A673 (cell line): ENCODE results near the gene CT47A1. TPM values are rescaled to one million over a fixed set of nuclear protein-coding genes. Genes with fewer than 3 reads are reported as not detected.
"Not testable (repeated sequence)": the region's sequence is repeated elsewhere in the genome, so short reads cannot be mapped to it uniquely, and the experiment has no call there.

Experiments
- Bru-seq: library from RNA; stranded (reverse); fragments of 400-500 nt; gene quantifications from one replicate; lab custom pipeline; 2021; lab: Mats Ljungman, UMichigan
- BruChase-seq, 2 experiments: library from RNA; stranded (reverse); fragments of 400-500 nt; gene quantifications; one replicate each; lab custom pipeline; 2021; lab: Mats Ljungman, UMichigan
- BruUV-seq: library from RNA; stranded (reverse); fragments of 400-500 nt; replicated peaks from 2 replicates; lab custom pipeline; 2021; lab: Mats Ljungman, UMichigan
- CTCF ChIA-PET: fragments of 300-600 bp; sonication (Branson Sonifier 250); formaldehyde crosslinking; loops from one replicate; lab custom pipeline; 2022; ENCODE audit warnings: antibody characterized with exemption; lab: Charles Lee
- POLR2A ChIA-PET: fragments of 300-600 bp; sonication (Branson Sonifier 250); formaldehyde crosslinking; loops from one replicate; lab custom pipeline; 2022; ENCODE audit warnings: antibody characterized with exemption; ENCODE audit not compliant: low non-redundant PET; lab: Charles Lee
- DNase-seq: peaks from one replicate; pipeline ENCODE4 v3.0.0-alpha.2; 2015; ENCODE audit warnings: low spot score
- H3K27ac ChIP-seq: fragments of 200-600 bp; sonication (generic); 2 replicates; pipeline ENCODE4 v1.5.1; 2016; ENCODE audit warnings: mixed run types, low read depth, mild to moderate bottlenecking, mixed read lengths, antibody characterized with exemption, low read length; ENCODE audit not compliant: poor library complexity, severe bottlenecking
- H3K27me3 ChIP-seq: fragments of 200-600 bp; sonication (generic); replicated peaks from 2 replicates; pipeline ENCODE4 v1.6.1; 2017; ENCODE audit warnings: mixed run types, low read depth, mild to moderate bottlenecking, mixed read lengths, antibody characterized with exemption, low read length; ENCODE audit not compliant: insufficient read depth, poor library complexity
- H3K36me3 ChIP-seq: fragments of 200-600 bp; sonication (generic); 2 replicates; pipeline ENCODE4 v1.6.1; 2016; ENCODE audit warnings: mixed run types, mild to moderate bottlenecking, mixed read lengths, antibody characterized with exemption, low read length; ENCODE audit not compliant: insufficient read depth, poor library complexity, severe bottlenecking
- H3K4me1 ChIP-seq: fragments of 200-600 bp; sonication (generic); 2 replicates; pipeline ENCODE4 v1.6.1; 2017; ENCODE audit warnings: mixed run types, mild to moderate bottlenecking, mixed read lengths, antibody characterized with exemption, low read length; ENCODE audit not compliant: insufficient read depth, poor library complexity, severe bottlenecking
- H3K4me3 ChIP-seq: fragments of 200-600 bp; sonication (generic); 2 replicates; pipeline ENCODE4 v1.5.1; 2016; ENCODE audit warnings: low read depth, mixed run types, mild to moderate bottlenecking, mixed read lengths, low read length; ENCODE audit not compliant: poor library complexity, severe bottlenecking
- H3K9me3 ChIP-seq: fragments of 200-600 bp; sonication (generic); 2 replicates; pipeline ENCODE4 v1.6.1; 2016; ENCODE audit warnings: mixed run types, low read depth, mild to moderate bottlenecking, mixed read lengths, antibody characterized with exemption, low read length; ENCODE audit not compliant: poor library complexity, severe bottlenecking
- EZH2 ChIP-seq: fragments of 200-600 bp; sonication (generic); IDR thresholded peaks from 2 replicates; pipeline ENCODE4 v1.6.1; 2017; ENCODE audit warnings: borderline replicate concordance, low read depth, mild to moderate bottlenecking, mixed read lengths, antibody characterized with exemption, low read length; ENCODE audit not compliant: poor library complexity, severe bottlenecking
- intact Hi-C: fragments of 100-400 bp; cut with micrococcal nuclease; formaldehyde crosslinking; loops from one replicate; pipeline ENCODE4 v1.10.0; 2022; ENCODE audit not compliant: unreplicated experiment
- long read RNA-seq: library from polyadenylated mRNA; stranded (forward); transcript quantifications from one replicate; pipeline ENCODE4 v2.0.0, GENCODE V29; 2022
- total RNA-seq: library from RNA; stranded (reverse); gene quantifications from 2 replicates; pipeline ENCODE4 v1.2.3, GENCODE V29; 2021
- TF ChIP-seq, protein P1 (sequence below): fragments of 300-800, 200-600 bp; sonication (generic); conservative IDR thresholded peaks from 2 replicates; pipeline ENCODE4 v1.5.1; 2017; ENCODE audit warnings: low read depth, mild to moderate bottlenecking, antibody characterized with exemption, low read length, moderate library complexity, mixed read lengths

CT47A1 gene
- total RNA-seq (not detected in 2 replicates), Bru-seq, nascent RNA (not detected), BruChase-seq, experiment 1, labeled RNA remaining after a 2-hour chase (not detected), BruChase-seq, experiment 2, labeled RNA remaining after a 6-hour chase (not detected)
- long read RNA-seq: 0 reads

DNA sequence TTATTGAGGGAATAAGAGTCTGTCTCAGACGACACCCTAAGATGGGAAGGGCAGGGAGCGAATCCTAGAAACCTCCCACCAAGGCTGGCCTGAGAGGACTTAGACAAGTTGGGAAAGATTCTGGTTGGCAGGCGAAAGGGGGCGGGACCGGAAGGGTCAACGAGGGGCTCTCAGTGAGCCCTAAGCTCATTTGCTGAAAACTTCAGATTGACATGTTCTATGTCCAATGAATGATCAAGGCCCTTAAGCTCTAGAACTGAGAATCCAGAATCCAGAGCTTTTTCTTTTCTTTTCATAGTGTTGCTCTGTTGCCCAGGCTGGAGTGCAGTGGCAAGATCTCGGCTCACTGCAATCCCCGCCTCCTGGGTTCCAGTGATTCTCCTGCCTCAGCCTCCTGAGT is at the start of gene CT47A1:
CT47A1 (minus strand) TSS at position 101 of the 400 bp plus-strand sequence. CDS start 231 bp downstream, outside the sequence.
- H3K4me3 ChIP-seq, H3K27ac ChIP-seq, POLR2A ChIA-PET, DNase-seq, H3K4me1 ChIP-seq, intact Hi-C loops, H3K36me3 ChIP-seq, BruUV-seq, H3K27me3 ChIP-seq, H3K9me3 ChIP-seq, CTCF ChIA-PET: not testable (repeated sequence)

GRCh38 chrX:121032531-121032930 is 47.0 kb upstream of the CT47A1 start:
- H3K36me3 ChIP-seq: no peaks in the 10 kb centered on the region
- intact Hi-C loops: no loop called here
- H3K9me3 ChIP-seq: no peaks in the 10 kb centered on the region
- no peaks in the 10 kb centered on the region for H3K27me3 ChIP-seq
- no peak for DNase-seq
- H3K27ac ChIP-seq: no peak overlapping the region
- TF ChIP-seq, protein P1, sequence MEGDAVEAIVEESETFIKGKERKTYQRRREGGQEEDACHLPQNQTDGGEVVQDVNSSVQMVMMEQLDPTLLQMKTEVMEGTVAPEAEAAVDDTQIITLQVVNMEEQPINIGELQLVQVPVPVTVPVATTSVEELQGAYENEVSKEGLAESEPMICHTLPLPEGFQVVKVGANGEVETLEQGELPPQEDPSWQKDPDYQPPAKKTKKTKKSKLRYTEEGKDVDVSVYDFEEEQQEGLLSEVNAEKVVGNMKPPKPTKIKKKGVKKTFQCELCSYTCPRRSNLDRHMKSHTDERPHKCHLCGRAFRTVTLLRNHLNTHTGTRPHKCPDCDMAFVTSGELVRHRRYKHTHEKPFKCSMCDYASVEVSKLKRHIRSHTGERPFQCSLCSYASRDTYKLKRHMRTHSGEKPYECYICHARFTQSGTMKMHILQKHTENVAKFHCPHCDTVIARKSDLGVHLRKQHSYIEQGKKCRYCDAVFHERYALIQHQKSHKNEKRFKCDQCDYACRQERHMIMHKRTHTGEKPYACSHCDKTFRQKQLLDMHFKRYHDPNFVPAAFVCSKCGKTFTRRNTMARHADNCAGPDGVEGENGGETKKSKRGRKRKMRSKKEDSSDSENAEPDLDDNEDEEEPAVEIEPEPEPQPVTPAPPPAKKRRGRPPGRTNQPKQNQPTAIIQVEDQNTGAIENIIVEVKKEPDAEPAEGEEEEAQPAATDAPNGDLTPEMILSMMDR: no peak
- TF ChIP-seq EZH2: no peak
- no peak overlapping the region for H3K4me3 ChIP-seq
- POLR2A ChIA-PET: no interaction called here
- CTCF ChIA-PET: no interaction called here
- BruUV-seq: no TSS peak
- no peaks in the 10 kb centered on the region for H3K4me1 ChIP-seq

- Histone ChIP-seq H3K27me3 (no peaks in the 10 kb centered on the region), H3K4me3 (no peak overlapping the region), H3K4me1 (no peaks in the 10 kb centered on the region), H3K9me3 (no peaks in the 10 kb centered on the region), H3K36me3 (no peaks in the 10 kb centered on the region), H3K27ac (no peak overlapping the region)
- POLR2A ChIA-PET: no interaction called here
- intact Hi-C loops: no loop called here
- TF ChIP-seq, protein P1: no peak
- TF ChIP-seq EZH2: no peak
- BruUV-seq: no TSS peak
- CTCF ChIA-PET: no interaction called here
- no peak for DNase-seq
Measured at GRCh38 chrX:121030083-121030482, 44.5 kb upstream of the CT47A1 start.

DNA sequence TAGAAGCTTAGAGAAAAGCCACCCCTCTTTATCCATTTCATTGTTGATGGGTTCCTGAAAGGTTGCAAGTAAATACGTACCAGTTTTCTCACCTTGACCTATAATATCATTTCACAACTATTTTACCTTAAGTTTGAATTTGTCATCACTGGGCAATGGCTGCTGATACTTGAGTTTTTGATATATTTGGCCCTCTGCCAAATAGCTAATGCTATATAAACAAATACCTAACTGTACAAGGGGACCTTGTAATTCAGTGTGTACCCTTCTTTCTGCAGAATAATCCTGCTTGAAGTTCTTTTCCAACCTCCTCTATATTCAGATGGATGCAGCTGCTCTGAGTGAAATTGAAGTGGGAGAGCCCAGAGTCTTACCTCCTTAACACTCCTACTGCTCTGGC is 42.9 kb upstream of the CT47A1 start:
- Histone ChIP-seq H3K27ac (no peak overlapping the region), H3K9me3 (no peaks in the 10 kb centered on the region), H3K27me3 (no peaks in the 10 kb centered on the region), H3K4me1 (no peaks in the 10 kb centered on the region), H3K36me3 (no peaks in the 10 kb centered on the region), H3K4me3 (no peak overlapping the region)
- BruUV-seq: no TSS peak
- TF ChIP-seq EZH2: no peak
- TF ChIP-seq, protein P1: no peak
- CTCF ChIA-PET: no interaction called here
- POLR2A ChIA-PET: no interaction called here
- intact Hi-C loops: no loop called here
- no peak for DNase-seq
